CD4-positive, alpha-beta T cell treated with Interleukin-15 for 1 hour (primary cell): ENCODE results near the gene CCNA2.

ENCODE experiments used
- DNase-seq: peaks from one replicate; pipeline ENCODE4 v3.0.0-alpha.2; 2020

CCNA2 gene

GRCh38 chr4:121771869-121772268, 51.8 kb downstream of the CCNA2 start:
- DNase-seq: no peak

DNA sequence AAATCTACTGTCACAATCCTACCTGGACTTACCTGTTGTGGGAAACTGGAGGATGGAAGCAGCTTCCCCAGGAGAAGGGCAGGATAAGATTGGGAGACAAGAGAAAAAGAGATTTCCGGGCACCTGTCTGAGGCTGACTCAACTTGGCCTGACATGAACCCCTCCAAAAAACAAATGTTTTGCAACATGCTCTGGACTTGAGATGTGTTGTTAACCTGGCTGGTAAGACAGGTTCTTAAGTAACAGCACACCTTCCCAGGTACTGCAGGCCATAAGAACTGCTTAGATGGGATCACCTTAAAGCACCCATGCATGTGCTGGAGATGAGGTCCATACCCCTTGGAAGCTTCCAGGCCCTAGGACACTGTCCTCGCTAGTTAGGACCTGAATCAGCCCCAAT, 54.3 kb downstream of the CCNA2 start:
- no peak for DNase-seq

- DNase-seq: no peak
Observed at GRCh38 chr4:121767166-121767565, 56.5 kb downstream of the CCNA2 start.
